HUES48 (cell line): ENCODE data around the gene HYDIN.
A peak's percentile ranks its signal among the peaks of the same experiment; 100 is the strongest.

Experiments used
- H3K27ac ChIP-seq: one replicate; pipeline ENCODE4 v1.7.0; 2013; ENCODE audit warnings: low read depth, low read length, inconsistent platforms
- H3K27me3 ChIP-seq: 2 replicates; pipeline ENCODE4 v1.6.1; 2013; ENCODE audit warnings: mild to moderate bottlenecking, low read length; ENCODE audit not compliant: control insufficient read depth, insufficient read depth
- H3K36me3 ChIP-seq: 2 replicates; pipeline ENCODE4 v1.6.1; 2013; ENCODE audit warnings: low read length; ENCODE audit not compliant: control insufficient read depth, insufficient read depth
- H3K4me1 ChIP-seq: 2 replicates; pipeline ENCODE4 v1.6.1; 2013; ENCODE audit warnings: mild to moderate bottlenecking, low read length; ENCODE audit not compliant: control insufficient read depth, insufficient read depth
- H3K4me3 ChIP-seq: 2 replicates; pipeline ENCODE4 v1.5.1; 2013; ENCODE audit warnings: mild to moderate bottlenecking, low read depth, low read length
- H3K9ac ChIP-seq: 2 replicates; pipeline ENCODE4 v1.6.1; 2013; ENCODE audit warnings: mild to moderate bottlenecking, low read depth, low read length, moderate library complexity
- H3K9me3 ChIP-seq: 2 replicates; pipeline ENCODE4 v1.6.1; 2013; ENCODE audit warnings: low read length; ENCODE audit not compliant: control insufficient read depth, insufficient read depth

The HYDIN gene

DNA sequence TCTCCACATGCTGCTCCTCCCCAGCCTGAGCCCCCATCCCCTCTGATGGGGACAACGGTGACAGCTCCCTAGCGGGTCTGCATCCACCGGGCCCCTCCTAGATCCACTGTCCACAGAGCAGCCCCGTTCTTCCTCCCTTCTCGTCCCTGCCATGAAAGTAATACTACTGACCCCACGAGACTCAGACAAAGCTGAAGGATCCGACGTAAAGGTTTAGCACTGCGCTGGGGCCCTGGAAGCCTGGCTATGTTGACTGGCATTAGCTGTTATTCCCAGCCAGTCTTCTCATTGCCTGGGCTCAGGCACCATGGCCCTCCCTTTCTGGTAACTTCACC lies 460.3 kb downstream of the HYDIN start:
- Histone ChIP-seq H3K9me3 (no peaks in the 10 kb centered on the region), H3K9ac (no peak overlapping the region), H3K36me3 (peaks cover 32% of the 10 kb centered on the region), H3K4me1 (no peaks in the 10 kb centered on the region), H3K4me3 (no peak overlapping the region), H3K27ac (no peak overlapping the region), H3K27me3 (no peaks in the 10 kb centered on the region)

- peaks cover 32% of the 10 kb centered on the region for H3K36me3 ChIP-seq
- no peaks in the 10 kb centered on the region for H3K4me1 ChIP-seq
- no peak overlapping the region for H3K27ac ChIP-seq
- no peak overlapping the region for H3K9ac ChIP-seq
- no peaks in the 10 kb centered on the region for H3K9me3 ChIP-seq
- no peaks in the 10 kb centered on the region for H3K27me3 ChIP-seq
- no peak overlapping the region for H3K4me3 ChIP-seq
Observed at GRCh38 chr16:70769761-70770160, 460.8 kb downstream of the HYDIN start.

GRCh38 chr16:70769131-70769530 lies 461.4 kb downstream of the HYDIN start:
- no peaks in the 10 kb centered on the region for H3K4me1 ChIP-seq
- H3K9me3 ChIP-seq: no peaks in the 10 kb centered on the region
- H3K36me3 ChIP-seq: peaks cover 32% of the 10 kb centered on the region
- H3K4me3 ChIP-seq: no peak overlapping the region
- no peaks in the 10 kb centered on the region for H3K27me3 ChIP-seq
- no peak overlapping the region for H3K27ac ChIP-seq
- H3K9ac ChIP-seq: no peak overlapping the region

DNA sequence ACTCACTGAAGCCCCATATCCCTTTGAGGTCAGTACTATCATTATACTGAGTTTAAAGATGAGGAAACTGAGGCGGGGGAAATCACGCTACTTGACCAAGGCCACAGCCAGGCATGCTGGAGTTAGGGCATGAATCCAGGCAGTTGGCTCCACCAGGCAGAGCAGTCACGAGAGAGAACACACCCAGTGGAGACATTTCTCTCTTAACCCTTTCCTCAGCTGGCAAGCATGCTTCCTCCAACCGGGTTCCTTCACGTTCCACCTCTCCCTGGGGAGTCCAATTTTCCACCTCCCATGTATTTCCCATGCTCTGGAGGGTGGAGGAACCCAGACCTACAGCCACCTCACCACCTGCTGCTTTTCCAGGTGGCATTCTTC lies 462.3 kb downstream of the HYDIN start:
- Histone ChIP-seq H3K9me3 (no peaks in the 10 kb centered on the region), H3K36me3 (peaks cover 30% of the 10 kb centered on the region), H3K27ac (no peak overlapping the region), H3K9ac (no peak overlapping the region), H3K4me1 (no peaks in the 10 kb centered on the region), H3K27me3 (no peaks in the 10 kb centered on the region), H3K4me3 (no peak overlapping the region)

GRCh38 chr16:70767377-70768202 lies 462.9 kb downstream of the HYDIN start:
- Histone ChIP-seq H3K4me1 (no peaks in the 10 kb centered on the region), H3K9me3 (no peaks in the 10 kb centered on the region), H3K27ac (no peak overlapping the region), H3K4me3 (no peak overlapping the region), H3K27me3 (no peaks in the 10 kb centered on the region), H3K36me3 (peaks cover 34% of the 10 kb centered on the region), H3K9ac (no peak overlapping the region)

GRCh38 chr16:70766658-70767057 lies 463.9 kb downstream of the HYDIN start:
- Histone ChIP-seq H3K9ac (no peak overlapping the region), H3K36me3 (peaks cover 33% of the 10 kb centered on the region), H3K27ac (no peak overlapping the region), H3K4me3 (no peak overlapping the region), H3K27me3 (no peaks in the 10 kb centered on the region), H3K4me1 (no peaks in the 10 kb centered on the region), H3K9me3 (no peaks in the 10 kb centered on the region)

GRCh38 chr16:70766176-70766575 lies 464.3 kb downstream of the HYDIN start:
- no peak overlapping the region for H3K9ac ChIP-seq
- H3K4me3 ChIP-seq: no peak overlapping the region
- no peak overlapping the region for H3K27ac ChIP-seq
- H3K9me3 ChIP-seq: no peaks in the 10 kb centered on the region
- H3K36me3 ChIP-seq: peaks cover 33% of the 10 kb centered on the region
- H3K4me1 ChIP-seq: no peaks in the 10 kb centered on the region
- no peaks in the 10 kb centered on the region for H3K27me3 ChIP-seq

DNA sequence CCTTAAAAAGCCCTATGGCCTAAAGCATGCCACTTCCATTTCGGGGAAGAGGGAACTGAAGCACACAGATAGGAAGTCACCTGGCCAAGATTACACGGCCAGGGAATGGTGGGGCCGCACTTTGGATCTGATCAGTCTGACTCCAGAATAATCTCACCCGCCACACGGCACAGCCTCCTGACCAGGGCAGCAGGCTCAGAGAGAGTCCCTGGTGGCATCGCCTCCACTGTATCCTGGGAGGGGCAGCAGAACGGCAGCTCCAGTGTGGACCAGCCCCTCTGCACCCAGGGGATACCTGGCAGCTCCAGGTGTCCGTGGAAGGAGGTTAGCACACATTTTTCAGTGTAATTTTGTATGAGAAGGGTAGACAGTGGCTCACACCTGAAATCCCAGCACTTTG lies 465.0 kb downstream of the HYDIN start:
- Histone ChIP-seq H3K4me1 (peaks cover 2% of the 10 kb centered on the region), H3K9ac (no peak overlapping the region), H3K27ac (no peak overlapping the region), H3K4me3 (no peak overlapping the region), H3K27me3 (no peaks in the 10 kb centered on the region), H3K36me3 (peaks cover 30% of the 10 kb centered on the region), H3K9me3 (no peaks in the 10 kb centered on the region)

DNA sequence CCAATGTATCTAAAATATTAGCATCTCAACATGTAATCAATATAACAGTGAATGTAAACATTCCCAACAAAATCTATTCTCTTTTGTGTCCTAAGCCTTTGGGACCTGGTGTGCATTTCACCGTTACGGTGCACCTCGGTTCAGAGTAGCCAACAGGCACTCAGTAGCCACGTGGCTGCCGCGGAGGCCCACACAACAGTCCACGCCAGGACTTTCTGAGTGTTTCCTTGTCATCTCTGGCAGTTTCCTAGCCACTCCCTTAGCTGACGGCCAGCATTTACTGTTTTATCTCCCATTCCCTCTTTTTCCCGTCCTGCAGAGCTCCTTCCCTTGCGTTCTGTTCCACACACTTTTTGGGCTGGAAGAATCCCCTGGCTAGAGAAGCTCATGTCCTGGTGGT lies 465.9 kb downstream of the HYDIN start:
- no peaks in the 10 kb centered on the region for H3K27me3 ChIP-seq
- H3K27ac ChIP-seq: no peak overlapping the region
- H3K4me1 ChIP-seq: peaks cover 8% of the 10 kb centered on the region
- H3K4me3 ChIP-seq: no peak overlapping the region
- H3K9ac ChIP-seq: no peak overlapping the region
- H3K9me3 ChIP-seq: no peaks in the 10 kb centered on the region
- H3K36me3 ChIP-seq: peaks cover 25% of the 10 kb centered on the region

GRCh38 chr16:70760221-70760620 lies 470.3 kb downstream of the HYDIN start:
- peak overlapping the region; percentile 71 for H3K27ac ChIP-seq
- H3K36me3 ChIP-seq: peaks cover 36% of the 10 kb centered on the region
- H3K9ac ChIP-seq: no peak overlapping the region

DNA sequence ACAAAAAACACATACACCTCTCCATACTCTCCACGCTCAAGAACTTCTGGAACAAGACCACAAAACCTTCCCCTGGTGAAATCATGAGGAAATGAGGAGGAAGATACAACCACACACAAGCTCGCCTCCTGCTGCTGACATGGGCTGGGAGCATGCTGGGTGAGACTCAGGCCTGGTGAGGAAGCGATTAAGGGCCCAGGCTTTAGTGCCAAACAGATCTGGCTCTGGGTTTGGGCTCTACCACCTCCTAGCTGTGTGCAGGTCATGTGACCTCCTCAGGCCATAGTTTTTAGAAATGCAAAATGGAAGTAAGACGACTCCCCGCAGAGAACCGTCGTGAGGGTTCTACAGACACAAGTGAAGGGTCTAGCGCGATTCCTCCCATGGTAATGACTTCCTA lies 470.9 kb downstream of the HYDIN start:
- H3K4me1 ChIP-seq: peaks cover 8% of the 10 kb centered on the region
- no peaks in the 10 kb centered on the region for H3K27me3 ChIP-seq
- no peak overlapping the region for H3K9ac ChIP-seq
- peaks cover 36% of the 10 kb centered on the region for H3K36me3 ChIP-seq
- H3K9me3 ChIP-seq: no peaks in the 10 kb centered on the region
- H3K27ac ChIP-seq: peak overlapping the region; percentile 71
- no peak overlapping the region for H3K4me3 ChIP-seq

More at GRCh38 chr16:70760221-70760620, 470.3 kb downstream of the HYDIN start:
- Histone ChIP-seq H3K27me3 (no peaks in the 10 kb centered on the region), H3K9me3 (no peaks in the 10 kb centered on the region), H3K4me3 (no peak overlapping the region), H3K4me1 (peaks cover 8% of the 10 kb centered on the region)
